Effector memory CD4-positive, alpha-beta T cell (primary cell): Measurements from ENCODE around the gene RIN3.

Source experiments
- DNase-seq, 3 donors: peaks; one replicate each; pipeline ENCODE4 v3.0.0-alpha.2; 2020
- H3K27ac ChIP-seq: 2 replicates; pipeline ENCODE4 v1.7.0; 2013; ENCODE audit warnings: mild to moderate bottlenecking, low read length, moderate library complexity; ENCODE audit not compliant: insufficient read depth, poor library complexity, severe bottlenecking
- H3K27me3 ChIP-seq: replicated peaks from 2 replicates; pipeline ENCODE4 v1.7.0; 2013; ENCODE audit warnings: mild to moderate bottlenecking, low read length; ENCODE audit not compliant: insufficient read depth, control insufficient read depth, poor library complexity, severe bottlenecking
- H3K36me3 ChIP-seq: 2 replicates; pipeline ENCODE4 v1.7.0; 2013; ENCODE audit warnings: mild to moderate bottlenecking, low read length, moderate library complexity; ENCODE audit not compliant: control insufficient read depth, insufficient read depth
- H3K4me1 ChIP-seq: 2 replicates; pipeline ENCODE4 v1.7.0; 2013; ENCODE audit warnings: low read length, mild to moderate bottlenecking; ENCODE audit not compliant: control insufficient read depth, insufficient read depth, poor library complexity, severe bottlenecking
- H3K4me3 ChIP-seq: 2 replicates; pipeline ENCODE4 v1.7.0; 2013; ENCODE audit warnings: low read length, low read depth, mild to moderate bottlenecking; ENCODE audit not compliant: insufficient read depth, poor library complexity, severe bottlenecking
- H3K9me3 ChIP-seq: 2 replicates; pipeline ENCODE4 v1.7.0; 2013; ENCODE audit warnings: mild to moderate bottlenecking, low read length, moderate library complexity; ENCODE audit not compliant: control insufficient read depth

Gene RIN3

DNA sequence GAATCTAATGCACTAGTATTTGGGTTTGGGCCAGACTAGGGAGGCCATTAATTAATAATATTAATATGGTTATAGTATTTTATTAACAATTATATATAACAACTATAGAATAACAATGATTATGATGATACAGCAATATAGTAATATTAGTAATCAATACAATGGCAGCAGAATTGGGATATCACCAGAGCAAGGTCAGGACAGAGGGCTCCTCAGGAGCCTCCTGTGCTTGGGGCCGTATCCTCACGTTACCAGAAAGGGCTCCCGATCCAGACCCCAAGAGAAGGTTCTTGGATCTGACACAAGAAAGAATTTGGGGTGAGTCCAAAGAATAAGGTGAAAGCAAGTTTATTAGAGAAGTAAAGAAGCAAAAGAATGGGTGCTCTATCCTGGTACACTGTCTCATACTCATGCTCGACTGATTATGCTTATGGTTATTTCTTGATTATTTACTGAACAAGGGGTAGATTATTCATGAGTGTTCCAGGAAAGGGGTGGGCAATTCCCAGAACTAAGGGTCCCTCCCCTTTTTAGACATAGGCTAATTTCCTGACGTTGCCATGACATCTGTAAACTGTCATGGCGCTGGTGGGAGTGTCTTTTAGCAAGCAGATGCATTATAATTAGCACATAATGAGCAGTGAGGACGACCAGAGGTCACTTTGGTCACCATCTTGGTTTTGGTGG lies 61.6 kb downstream of the RIN3 start:
- Histone ChIP-seq H3K36me3 (no peaks in the 10 kb centered on the region), H3K4me3 (no peak overlapping the region), H3K27me3 (no peaks in the 10 kb centered on the region), H3K9me3 (no peaks in the 10 kb centered on the region), H3K27ac (no peak overlapping the region), H3K4me1 (peaks cover 6% of the 10 kb centered on the region)
- DNase-seq: no peak

DNA sequence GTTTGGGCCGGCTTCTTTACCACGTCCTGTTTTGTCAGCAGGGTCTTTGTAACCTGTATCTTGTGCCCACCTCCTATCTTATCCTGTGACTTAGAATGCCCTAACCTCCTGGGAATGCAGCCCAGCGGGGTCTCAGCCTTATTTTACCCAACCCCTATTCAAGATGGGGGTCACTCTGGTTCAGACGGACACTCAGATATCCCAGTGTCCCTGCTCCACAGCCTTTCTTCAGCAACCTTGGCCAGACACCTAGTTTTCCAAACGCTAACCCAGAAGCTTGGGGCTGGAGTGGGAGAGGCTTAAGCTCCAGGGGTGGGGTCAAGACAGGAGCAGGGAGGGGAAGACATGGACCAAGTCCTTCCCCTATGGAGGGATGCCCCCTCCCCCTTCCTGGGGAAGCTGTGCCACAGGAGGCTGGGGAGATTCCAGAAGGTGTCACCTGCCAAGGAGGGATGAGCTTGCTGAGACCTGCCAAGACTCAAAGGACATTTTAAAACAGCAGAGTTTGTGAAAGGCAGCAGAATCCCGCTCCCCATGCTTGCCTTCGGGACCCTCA lies 62.2 kb downstream of the RIN3 start:
- Histone ChIP-seq H3K9me3 (no peaks in the 10 kb centered on the region), H3K4me1 (peaks cover 6% of the 10 kb centered on the region), H3K27ac (no peak overlapping the region), H3K27me3 (no peaks in the 10 kb centered on the region), H3K36me3 (no peaks in the 10 kb centered on the region), H3K4me3 (no peak overlapping the region)
- no peak for DNase-seq

DNA sequence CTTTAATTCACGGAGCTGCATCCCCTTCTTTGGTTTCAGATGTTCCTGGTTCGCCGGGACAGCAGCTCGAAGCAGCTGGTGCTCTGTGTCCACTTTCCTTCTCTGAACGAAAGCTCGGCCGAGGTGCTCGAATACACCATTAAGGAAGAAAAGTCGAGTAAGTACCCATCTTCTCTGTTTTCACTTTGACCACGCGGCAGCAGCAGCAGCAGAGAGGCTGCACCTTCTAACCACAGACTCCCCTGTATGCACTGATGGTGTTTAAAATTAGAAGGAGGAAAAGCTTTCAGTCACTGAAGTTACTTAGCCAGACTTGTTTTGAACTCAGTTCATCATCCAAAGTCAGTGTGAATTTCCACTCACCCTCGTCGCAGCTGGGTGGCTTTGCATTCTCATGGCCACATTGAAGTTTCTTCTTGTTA lies 63.8 kb downstream of the RIN3 start:
- Histone ChIP-seq H3K27ac (no peak overlapping the region), H3K27me3 (no peaks in the 10 kb centered on the region), H3K4me1 (peaks cover 11% of the 10 kb centered on the region), H3K4me3 (peak overlapping the region; percentile 20), H3K36me3 (no peaks in the 10 kb centered on the region), H3K9me3 (no peaks in the 10 kb centered on the region)
- DNase-seq: no peak

DNA sequence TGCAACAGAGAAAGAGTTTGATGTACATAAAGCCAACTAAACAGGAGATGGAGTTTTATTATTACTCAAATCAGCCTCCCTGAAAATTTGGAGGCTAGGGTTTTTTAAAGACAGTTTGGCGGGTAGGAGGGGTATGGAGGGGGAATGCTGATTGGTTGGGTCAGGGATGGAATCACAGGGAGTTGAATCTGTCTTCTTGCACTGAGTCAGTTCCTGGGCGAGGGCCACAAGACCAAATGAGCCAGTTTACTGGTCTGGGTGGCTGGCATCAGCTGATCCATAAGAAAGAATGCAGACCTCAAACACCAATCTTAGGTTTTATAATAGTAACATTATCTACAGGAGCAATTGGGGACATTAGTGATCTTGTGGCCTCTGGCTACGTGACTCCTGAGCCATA lies 64.9 kb downstream of the RIN3 start:
- DNase-seq: no peak
- Histone ChIP-seq H3K4me1 (peaks cover 16% of the 10 kb centered on the region), H3K27ac (no peak overlapping the region), H3K4me3 (no peak overlapping the region), H3K27me3 (no peaks in the 10 kb centered on the region), H3K9me3 (no peaks in the 10 kb centered on the region), H3K36me3 (no peaks in the 10 kb centered on the region)

DNA sequence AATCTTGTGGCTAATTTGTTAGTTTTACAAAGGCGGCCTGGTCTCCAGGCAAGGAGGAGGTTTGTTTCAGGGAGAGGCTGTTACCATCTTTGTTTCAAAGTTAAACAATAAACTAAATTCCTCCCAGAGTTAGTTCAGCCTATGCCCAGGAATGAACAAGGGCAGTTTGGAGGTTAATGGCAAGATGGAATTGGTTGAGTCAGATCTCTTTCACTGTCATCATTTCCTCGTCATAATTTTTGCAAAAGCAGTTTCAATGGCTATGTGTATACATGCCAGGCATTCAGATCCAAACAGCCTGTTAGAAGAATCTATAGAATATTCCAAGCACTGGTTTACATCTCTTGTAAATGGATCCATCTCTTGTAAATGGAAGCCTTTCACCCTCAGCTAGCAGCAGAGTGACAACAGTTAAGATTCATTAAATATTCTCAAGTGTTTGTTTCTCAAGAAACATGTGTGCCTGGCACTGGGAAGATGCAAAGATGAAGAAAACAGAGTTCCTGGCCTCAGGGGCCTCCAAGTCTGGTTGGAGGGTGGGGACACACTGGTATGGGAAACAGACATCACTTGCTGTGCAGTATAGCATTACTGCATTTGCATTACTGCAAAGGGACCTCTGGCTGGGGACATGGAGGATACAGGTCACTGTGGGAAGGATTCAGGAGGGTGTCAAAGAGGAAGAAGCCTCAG lies 65.8 kb downstream of the RIN3 start:
- no peak overlapping the region for H3K4me3 ChIP-seq
- H3K4me1 ChIP-seq: peaks cover 20% of the 10 kb centered on the region
- DNase-seq: no peak
- no peak overlapping the region for H3K27ac ChIP-seq
- H3K9me3 ChIP-seq: no peaks in the 10 kb centered on the region
- no peaks in the 10 kb centered on the region for H3K27me3 ChIP-seq
- H3K36me3 ChIP-seq: no peaks in the 10 kb centered on the region

DNA sequence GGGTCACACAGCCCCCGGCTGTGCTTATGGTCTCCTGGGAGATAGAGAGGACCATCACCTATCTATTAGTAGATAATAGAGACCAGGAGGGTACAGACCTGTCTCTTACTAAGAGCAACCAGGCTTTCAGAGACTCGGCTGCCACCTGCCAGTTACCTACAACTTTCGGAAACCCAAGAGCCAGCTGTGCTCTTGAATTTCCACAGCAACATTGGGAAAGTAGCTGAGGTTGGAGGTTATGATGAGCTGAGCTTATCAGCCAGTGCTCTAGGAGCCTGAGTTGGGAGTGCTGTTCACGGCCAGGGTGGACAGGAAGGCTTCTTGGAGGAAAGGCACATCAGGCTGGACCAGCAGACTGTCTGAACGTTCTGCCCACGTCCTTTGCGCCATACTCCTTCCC lies 67.6 kb downstream of the RIN3 start:
- no peak overlapping the region for H3K4me3 ChIP-seq
- H3K4me1 ChIP-seq: peaks cover 39% of the 10 kb centered on the region
- no peaks in the 10 kb centered on the region for H3K27me3 ChIP-seq
- no peak overlapping the region for H3K27ac ChIP-seq
- no peak for DNase-seq
- no peaks in the 10 kb centered on the region for H3K36me3 ChIP-seq
- no peaks in the 10 kb centered on the region for H3K9me3 ChIP-seq

DNA sequence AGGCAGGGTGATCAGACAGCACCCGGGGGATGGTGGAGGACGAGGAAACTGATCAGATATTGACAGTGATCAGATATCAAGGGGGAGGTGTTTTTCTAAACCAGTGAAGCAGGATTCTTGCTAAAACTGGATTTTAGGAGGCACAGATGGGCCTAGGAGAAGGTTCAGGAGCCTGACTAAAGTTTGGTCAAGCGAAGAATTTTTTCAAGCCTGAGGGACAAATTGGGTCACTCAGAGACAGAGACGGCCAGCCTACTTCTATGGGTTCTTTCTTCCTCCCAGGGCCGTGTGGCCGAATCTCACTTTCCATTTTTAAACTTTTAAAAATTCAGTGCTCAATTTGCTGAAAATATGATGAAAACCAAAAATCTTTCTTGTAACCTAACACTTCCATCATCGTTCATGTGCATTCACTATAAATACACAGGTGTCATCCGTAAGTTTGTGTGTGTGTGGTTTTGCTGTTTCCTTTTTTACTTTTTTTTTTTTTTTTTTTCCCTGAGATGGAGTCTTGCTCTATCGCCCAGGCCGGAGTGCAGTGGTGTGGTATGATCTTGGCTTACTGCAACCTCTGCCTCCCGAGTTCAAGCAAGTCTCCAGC lies 68.5 kb downstream of the RIN3 start:
- peaks cover 46% of the 10 kb centered on the region for H3K4me1 ChIP-seq
- DNase-seq: no peak
- H3K4me3 ChIP-seq: no peak overlapping the region
- no peak overlapping the region for H3K27ac ChIP-seq
- H3K9me3 ChIP-seq: no peaks in the 10 kb centered on the region
- no peaks in the 10 kb centered on the region for H3K36me3 ChIP-seq
- H3K27me3 ChIP-seq: no peaks in the 10 kb centered on the region

DNA sequence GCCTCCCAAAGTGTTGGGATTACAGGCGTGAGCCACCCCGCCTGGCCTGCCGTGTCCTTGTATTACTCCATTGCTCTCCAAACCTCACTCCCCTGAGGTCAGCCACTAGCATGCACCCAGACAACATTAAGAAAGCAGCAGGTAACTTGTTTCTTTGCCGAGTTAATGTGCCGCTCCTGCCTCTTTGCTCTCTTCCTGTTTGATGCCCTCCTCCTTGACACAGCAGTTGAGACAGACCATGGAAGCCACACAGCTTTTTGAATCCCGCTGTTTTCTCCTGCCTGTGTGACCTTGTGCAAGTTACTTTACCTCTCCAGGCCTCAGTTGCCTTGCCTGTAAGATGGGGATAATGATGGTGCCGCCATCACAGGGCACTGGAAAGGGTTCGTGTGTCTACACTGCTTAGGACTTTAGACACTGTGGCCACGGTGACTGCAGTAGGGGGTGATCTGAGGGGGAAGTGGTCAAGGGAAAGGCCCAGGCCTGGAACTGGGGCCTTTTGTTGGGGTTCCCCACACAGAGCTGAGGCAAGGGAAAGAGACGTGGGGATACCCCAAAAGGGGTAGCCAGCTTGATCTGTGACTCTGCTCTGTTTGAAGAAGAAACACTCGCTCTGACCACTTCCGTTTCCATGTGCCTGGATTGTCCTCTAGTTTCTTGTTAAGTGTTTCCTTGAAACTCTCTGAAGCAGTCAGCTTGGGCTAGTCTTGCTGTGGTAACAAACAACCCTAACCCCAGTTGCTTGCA lies 69.3 kb downstream of the RIN3 start:
- no peaks in the 10 kb centered on the region for H3K9me3 ChIP-seq
- no peak for DNase-seq
- no peaks in the 10 kb centered on the region for H3K27me3 ChIP-seq
- H3K27ac ChIP-seq: no peak overlapping the region
- H3K4me1 ChIP-seq: peaks cover 49% of the 10 kb centered on the region
- no peak overlapping the region for H3K4me3 ChIP-seq
- no peaks in the 10 kb centered on the region for H3K36me3 ChIP-seq

DNA sequence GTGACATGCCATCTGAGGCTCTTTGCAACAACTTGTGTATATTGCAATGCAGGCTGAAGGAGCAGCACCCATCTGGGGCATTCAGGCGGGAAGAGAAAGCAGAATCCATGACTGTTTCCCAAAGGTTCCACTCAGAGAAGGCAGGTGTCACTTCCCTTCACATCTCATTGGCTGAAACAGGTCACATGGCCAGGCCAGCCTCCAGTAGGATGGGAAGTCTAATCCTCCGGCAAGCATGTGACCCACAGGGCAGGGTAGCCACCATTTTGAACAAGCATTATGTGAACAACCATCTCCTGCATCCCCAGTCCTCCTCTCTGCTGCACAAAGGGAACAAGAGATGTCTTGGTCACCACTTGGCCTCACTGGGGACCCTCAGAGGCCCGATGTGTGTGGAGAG lies 70.6 kb downstream of the RIN3 start:
- DNase-seq: no peak
- no peaks in the 10 kb centered on the region for H3K36me3 ChIP-seq
- no peaks in the 10 kb centered on the region for H3K27me3 ChIP-seq
- H3K4me3 ChIP-seq: no peak overlapping the region
- H3K4me1 ChIP-seq: peaks cover 50% of the 10 kb centered on the region
- no peaks in the 10 kb centered on the region for H3K9me3 ChIP-seq
- no peak overlapping the region for H3K27ac ChIP-seq
